Measurements from ENCODE around the gene CAMK1D. TPM values are rescaled to one million over a fixed set of nuclear protein-coding genes. Genes with fewer than 3 reads are reported as not detected.
A peak's percentile ranks its signal among the peaks of the same experiment; 100 is the strongest.

Gene CAMK1D
- total and polyA plus RNA-seq, 2 experiments from 2014 or later = 4.6 to 7.2 TPM

DNA sequence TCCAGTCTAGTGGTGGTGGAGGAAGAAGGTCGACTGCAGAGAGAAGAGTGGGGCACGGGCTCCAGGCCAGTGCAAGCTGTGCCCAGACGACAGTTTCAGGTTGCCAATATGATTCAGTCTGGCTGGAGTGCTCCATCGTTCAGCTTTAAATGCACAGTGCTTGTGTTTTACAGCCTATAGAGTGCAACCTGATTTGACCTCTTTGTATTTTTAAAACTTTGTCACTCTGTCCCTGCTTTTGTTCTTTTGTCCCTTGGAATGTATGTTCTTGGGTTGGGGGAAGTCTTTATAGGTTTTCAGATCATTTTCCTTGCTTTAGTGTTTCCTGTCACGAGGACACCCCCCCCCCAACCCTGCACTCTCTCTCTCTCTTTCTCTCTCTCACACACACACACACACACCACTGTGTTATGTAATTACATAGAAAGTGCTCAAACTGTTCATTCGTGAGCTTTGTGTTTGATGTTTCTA is 198.0 kb downstream of the CAMK1D start (continued):
- TF ChIP-seq, protein P1, sequence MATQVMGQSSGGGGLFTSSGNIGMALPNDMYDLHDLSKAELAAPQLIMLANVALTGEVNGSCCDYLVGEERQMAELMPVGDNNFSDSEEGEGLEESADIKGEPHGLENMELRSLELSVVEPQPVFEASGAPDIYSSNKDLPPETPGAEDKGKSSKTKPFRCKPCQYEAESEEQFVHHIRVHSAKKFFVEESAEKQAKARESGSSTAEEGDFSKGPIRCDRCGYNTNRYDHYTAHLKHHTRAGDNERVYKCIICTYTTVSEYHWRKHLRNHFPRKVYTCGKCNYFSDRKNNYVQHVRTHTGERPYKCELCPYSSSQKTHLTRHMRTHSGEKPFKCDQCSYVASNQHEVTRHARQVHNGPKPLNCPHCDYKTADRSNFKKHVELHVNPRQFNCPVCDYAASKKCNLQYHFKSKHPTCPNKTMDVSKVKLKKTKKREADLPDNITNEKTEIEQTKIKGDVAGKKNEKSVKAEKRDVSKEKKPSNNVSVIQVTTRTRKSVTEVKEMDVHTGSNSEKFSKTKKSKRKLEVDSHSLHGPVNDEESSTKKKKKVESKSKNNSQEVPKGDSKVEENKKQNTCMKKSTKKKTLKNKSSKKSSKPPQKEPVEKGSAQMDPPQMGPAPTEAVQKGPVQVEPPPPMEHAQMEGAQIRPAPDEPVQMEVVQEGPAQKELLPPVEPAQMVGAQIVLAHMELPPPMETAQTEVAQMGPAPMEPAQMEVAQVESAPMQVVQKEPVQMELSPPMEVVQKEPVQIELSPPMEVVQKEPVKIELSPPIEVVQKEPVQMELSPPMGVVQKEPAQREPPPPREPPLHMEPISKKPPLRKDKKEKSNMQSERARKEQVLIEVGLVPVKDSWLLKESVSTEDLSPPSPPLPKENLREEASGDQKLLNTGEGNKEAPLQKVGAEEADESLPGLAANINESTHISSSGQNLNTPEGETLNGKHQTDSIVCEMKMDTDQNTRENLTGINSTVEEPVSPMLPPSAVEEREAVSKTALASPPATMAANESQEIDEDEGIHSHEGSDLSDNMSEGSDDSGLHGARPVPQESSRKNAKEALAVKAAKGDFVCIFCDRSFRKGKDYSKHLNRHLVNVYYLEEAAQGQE (IDR thresholded peaks at IDR 0.05; ENCODE audit: unreplicated experiment) = no peak
- TF ChIP-seq, protein P2, sequence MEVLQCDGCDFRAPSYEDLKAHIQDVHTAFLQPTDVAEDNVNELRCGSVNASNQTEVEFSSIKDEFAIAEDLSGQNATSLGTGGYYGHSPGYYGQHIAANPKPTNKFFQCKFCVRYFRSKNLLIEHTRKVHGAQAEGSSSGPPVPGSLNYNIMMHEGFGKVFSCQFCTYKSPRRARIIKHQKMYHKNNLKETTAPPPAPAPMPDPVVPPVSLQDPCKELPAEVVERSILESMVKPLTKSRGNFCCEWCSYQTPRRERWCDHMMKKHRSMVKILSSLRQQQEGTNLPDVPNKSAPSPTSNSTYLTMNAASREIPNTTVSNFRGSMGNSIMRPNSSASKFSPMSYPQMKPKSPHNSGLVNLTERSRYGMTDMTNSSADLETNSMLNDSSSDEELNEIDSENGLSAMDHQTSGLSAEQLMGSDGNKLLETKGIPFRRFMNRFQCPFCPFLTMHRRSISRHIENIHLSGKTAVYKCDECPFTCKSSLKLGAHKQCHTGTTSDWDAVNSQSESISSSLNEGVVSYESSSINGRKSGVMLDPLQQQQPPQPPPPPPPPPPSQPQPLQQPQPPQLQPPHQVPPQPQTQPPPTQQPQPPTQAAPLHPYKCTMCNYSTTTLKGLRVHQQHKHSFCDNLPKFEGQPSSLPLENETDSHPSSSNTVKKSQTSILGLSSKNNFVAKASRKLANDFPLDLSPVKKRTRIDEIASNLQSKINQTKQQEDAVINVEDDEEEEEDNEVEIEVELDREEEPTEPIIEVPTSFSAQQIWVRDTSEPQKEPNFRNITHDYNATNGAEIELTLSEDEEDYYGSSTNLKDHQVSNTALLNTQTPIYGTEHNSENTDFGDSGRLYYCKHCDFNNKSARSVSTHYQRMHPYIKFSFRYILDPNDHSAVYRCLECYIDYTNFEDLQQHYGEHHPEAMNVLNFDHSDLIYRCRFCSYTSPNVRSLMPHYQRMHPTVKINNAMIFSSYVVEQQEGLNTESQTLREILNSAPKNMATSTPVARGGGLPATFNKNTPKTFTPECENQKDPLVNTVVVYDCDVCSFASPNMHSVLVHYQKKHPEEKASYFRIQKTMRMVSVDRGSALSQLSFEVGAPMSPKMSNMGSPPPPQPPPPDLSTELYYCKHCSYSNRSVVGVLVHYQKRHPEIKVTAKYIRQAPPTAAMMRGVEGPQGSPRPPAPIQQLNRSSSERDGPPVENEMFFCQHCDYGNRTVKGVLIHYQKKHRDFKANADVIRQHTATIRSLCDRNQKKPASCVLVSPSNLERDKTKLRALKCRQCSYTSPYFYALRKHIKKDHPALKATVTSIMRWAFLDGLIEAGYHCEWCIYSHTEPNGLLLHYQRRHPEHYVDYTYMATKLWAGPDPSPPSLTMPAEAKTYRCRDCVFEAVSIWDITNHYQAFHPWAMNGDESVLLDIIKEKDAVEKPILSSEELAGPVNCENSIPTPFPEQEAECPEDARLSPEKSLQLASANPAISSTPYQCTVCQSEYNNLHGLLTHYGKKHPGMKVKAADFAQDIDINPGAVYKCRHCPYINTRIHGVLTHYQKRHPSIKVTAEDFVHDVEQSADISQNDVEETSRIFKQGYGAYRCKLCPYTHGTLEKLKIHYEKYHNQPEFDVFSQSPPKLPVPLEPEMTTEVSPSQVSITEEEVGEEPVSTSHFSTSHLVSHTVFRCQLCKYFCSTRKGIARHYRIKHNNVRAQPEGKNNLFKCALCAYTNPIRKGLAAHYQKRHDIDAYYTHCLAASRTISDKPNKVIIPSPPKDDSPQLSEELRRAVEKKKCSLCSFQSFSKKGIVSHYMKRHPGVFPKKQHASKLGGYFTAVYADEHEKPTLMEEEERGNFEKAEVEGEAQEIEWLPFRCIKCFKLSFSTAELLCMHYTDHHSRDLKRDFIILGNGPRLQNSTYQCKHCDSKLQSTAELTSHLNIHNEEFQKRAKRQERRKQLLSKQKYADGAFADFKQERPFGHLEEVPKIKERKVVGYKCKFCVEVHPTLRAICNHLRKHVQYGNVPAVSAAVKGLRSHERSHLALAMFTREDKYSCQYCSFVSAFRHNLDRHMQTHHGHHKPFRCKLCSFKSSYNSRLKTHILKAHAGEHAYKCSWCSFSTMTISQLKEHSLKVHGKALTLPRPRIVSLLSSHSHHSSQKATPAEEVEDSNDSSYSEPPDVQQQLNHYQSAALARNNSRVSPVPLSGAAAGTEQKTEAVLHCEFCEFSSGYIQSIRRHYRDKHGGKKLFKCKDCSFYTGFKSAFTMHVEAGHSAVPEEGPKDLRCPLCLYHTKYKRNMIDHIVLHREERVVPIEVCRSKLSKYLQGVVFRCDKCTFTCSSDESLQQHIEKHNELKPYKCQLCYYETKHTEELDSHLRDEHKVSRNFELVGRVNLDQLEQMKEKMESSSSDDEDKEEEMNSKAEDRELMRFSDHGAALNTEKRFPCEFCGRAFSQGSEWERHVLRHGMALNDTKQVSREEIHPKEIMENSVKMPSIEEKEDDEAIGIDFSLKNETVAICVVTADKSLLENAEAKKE (CRISPR knock-in tag; IDR thresholded peaks at IDR 0.05) = no peak
- TF ChIP-seq JUNB (IDR thresholded peaks at IDR 0.05; ENCODE audit: unreplicated experiment) (no peak), STAT1 (IDR thresholded peaks at IDR 0.05; ENCODE audit: unreplicated experiment) (no peak)

DNA sequence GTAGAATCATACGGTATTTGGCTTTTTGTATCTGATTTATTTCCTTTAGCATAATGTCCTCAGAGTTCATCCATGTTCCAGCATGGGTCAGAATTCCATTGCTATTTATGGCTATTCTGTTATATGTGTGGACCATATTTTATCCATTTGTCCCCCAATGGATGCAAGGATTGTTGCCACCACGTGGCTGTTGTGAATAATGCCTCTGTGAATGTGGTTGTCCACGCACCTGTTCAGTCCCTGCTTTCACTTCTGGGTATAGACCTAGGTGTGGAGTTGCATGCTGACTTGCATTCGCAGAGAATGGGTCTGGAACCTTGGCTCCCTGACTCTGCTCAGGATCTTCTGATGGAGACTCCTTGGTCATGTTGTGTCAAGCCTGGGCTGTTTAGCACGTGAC is 199.9 kb downstream of the CAMK1D start:
- Mint-ChIP-seq H3K4me3 (no peak overlapping the region), H3K9me3 (peaks cover 21% of the 10 kb centered on the region), H3K4me1 (no peaks in the 10 kb centered on the region; the same call in 2 of the 3 replicates), H3K36me3 (ENCODE audit: low read depth) (peaks cover 7% of the 10 kb centered on the region; the same call in 2 of the 3 replicates), H3K27me3 (ENCODE audit: insufficient read depth, low read depth, poor library complexity) (peaks cover 6% of the 10 kb centered on the region), H3K27ac (no peak overlapping the region)
- no peaks in the 10 kb centered on the region for H4K20me1 ChIP-seq (replicated peaks; ENCODE audit: insufficient read depth)
- H3K27me3 ChIP-seq (ENCODE audit: insufficient read depth) = no peaks in the 10 kb centered on the region
- ATAC-seq (no peak), DNase-seq (ENCODE audit: low spot score) (no peak)
- no peak overlapping the region for H3K4me3 ChIP-seq
- H3K4me1 ChIP-seq (ENCODE audit: insufficient read depth) = no peaks in the 10 kb centered on the region
- H3K27ac ChIP-seq (ENCODE audit: low read depth) = no peak overlapping the region
- no peaks in the 10 kb centered on the region; the same call in 1 of the 2 replicates for H3K36me3 ChIP-seq (ENCODE audit: insufficient read depth)
- no peaks in the 10 kb centered on the region for H3K79me2 ChIP-seq (replicated peaks; ENCODE audit: insufficient read depth)
- no peaks in the 10 kb centered on the region for H3F3A ChIP-seq (replicated peaks; ENCODE audit: low read depth)
- H3K4me2 ChIP-seq = no peak overlapping the region
- H3K9me2 ChIP-seq (ENCODE audit: insufficient read depth) = no peaks in the 10 kb centered on the region
- TF ChIP-seq EZH2 (IDR thresholded peaks at IDR 0.05; ENCODE audit: low read depth, unreplicated experiment) (no peak), CREB1 (CRISPR knock-in tag; IDR thresholded peaks at IDR 0.05; ENCODE audit: low read depth) (no peak), NANOG (IDR thresholded peaks at IDR 0.05; ENCODE audit: borderline replicate concordance) (no peak)
- TF ChIP-seq, protein P3, sequence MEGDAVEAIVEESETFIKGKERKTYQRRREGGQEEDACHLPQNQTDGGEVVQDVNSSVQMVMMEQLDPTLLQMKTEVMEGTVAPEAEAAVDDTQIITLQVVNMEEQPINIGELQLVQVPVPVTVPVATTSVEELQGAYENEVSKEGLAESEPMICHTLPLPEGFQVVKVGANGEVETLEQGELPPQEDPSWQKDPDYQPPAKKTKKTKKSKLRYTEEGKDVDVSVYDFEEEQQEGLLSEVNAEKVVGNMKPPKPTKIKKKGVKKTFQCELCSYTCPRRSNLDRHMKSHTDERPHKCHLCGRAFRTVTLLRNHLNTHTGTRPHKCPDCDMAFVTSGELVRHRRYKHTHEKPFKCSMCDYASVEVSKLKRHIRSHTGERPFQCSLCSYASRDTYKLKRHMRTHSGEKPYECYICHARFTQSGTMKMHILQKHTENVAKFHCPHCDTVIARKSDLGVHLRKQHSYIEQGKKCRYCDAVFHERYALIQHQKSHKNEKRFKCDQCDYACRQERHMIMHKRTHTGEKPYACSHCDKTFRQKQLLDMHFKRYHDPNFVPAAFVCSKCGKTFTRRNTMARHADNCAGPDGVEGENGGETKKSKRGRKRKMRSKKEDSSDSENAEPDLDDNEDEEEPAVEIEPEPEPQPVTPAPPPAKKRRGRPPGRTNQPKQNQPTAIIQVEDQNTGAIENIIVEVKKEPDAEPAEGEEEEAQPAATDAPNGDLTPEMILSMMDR (conservative IDR thresholded peaks at IDR 0.05; ENCODE audit: low read depth in 2 of 2) = peak in 1 of 2 experiments; percentile 18; a peak in 1 of 4 replicates
- H2AFZ ChIP-seq = no peak overlapping the region
